HL-60 (cell line): ENCODE results near the gene CLCA1.

Experiments used
- DNase-seq, 2 experiments: peaks; one replicate each; pipeline ENCODE4 v3.0.0-alpha.2; 2010 to 2020; ENCODE audit warnings: low read depth in 1 of 2, low spot score in 1 of 2
- H3K27ac ChIP-seq: fragments of 250-450 bp; sonication (Bioruptor Pico); replicated peaks from 2 replicates; pipeline ENCODE4 v1.5.1; 2020; ENCODE audit warnings: mild to moderate bottlenecking, moderate library complexity
- H3K27me3 ChIP-seq: fragments of 250-450 bp; sonication (Bioruptor Pico); 2 replicates; pipeline ENCODE4 v1.5.1; 2021; ENCODE audit warnings: mild to moderate bottlenecking, moderate library complexity; ENCODE audit not compliant: insufficient read depth, poor library complexity, severe bottlenecking
- H3K4me3 ChIP-seq: replicated peaks from 2 replicates; pipeline ENCODE4 v1.5.1; 2011; ENCODE audit warnings: mild to moderate bottlenecking, control low read depth, low read length; ENCODE audit not compliant: insufficient read depth
- CTCF ChIP-seq: IDR thresholded peaks from one replicate; pipeline ENCODE4 v1.5.1; 2011; ENCODE audit warnings: low read length, control low read depth, inconsistent platforms; ENCODE audit not compliant: insufficient read depth
- GABPA ChIP-seq: IDR thresholded peaks from 2 replicates; pipeline ENCODE4 v1.6.1; 2012; ENCODE audit warnings: low read depth
- POLR2AphosphoS5 ChIP-seq: IDR thresholded peaks from 2 replicates; pipeline ENCODE4 v1.6.1; 2012; ENCODE audit warnings: low read depth
- REST ChIP-seq: IDR thresholded peaks from 2 replicates; pipeline ENCODE4 v1.6.1; 2012; ENCODE audit warnings: low read depth; ENCODE audit not compliant: insufficient replicate concordance
- SPI1 ChIP-seq: IDR thresholded peaks from 2 replicates; pipeline ENCODE4 v1.6.1; 2012; ENCODE audit warnings: low read depth, mild to moderate bottlenecking, borderline replicate concordance

Gene CLCA1

GRCh38 chr1:86450847-86451246, 17.9 kb upstream of the CLCA1 start:
- Histone ChIP-seq H3K27ac (no peak overlapping the region), H3K27me3 (no peaks in the 10 kb centered on the region), H3K4me3 (no peak overlapping the region)
- DNase-seq: no peak
- TF ChIP-seq REST: no peak
- no peak for TF ChIP-seq GABPA
- TF ChIP-seq CTCF: no peak
- TF ChIP-seq POLR2AphosphoS5: no peak
- TF ChIP-seq SPI1: no peak

- Histone ChIP-seq H3K4me3 (no peak overlapping the region), H3K27ac (no peak overlapping the region), H3K27me3 (peaks cover 3% of the 10 kb centered on the region)
- DNase-seq: no peak
- TF ChIP-seq CTCF (no peak), GABPA (no peak), SPI1 (no peak), REST (no peak), POLR2AphosphoS5 (no peak)
These were observed 15.1 kb upstream of the CLCA1 start for GRCh38 chr1:86453664-86454063.

- no peak for DNase-seq
- H3K27me3 ChIP-seq: peaks cover 3% of the 10 kb centered on the region
- TF ChIP-seq SPI1 (no peak), CTCF (no peak), GABPA (no peak), POLR2AphosphoS5 (no peak)
- no peak overlapping the region for H3K27ac ChIP-seq
- no peak overlapping the region for H3K4me3 ChIP-seq
These were observed 13.7 kb upstream of the CLCA1 start for GRCh38 chr1:86455073-86455472.

GRCh38 chr1:86460998-86461397, 7.7 kb upstream of the CLCA1 start:
- no peak for DNase-seq
- Histone ChIP-seq H3K27ac (no peak overlapping the region), H3K27me3 (peaks cover 3% of the 10 kb centered on the region), H3K4me3 (no peak overlapping the region)
- no peak for TF ChIP-seq CTCF
- TF ChIP-seq GABPA: no peak
- TF ChIP-seq REST: no peak
